GM19240 (cell line): Measurements from ENCODE around the gene QKI.
"Not testable (repeated sequence)": the region's sequence is repeated elsewhere in the genome, so short reads cannot be mapped to it uniquely, and the experiment has no call there.

Experiments
- DNase-seq: peaks from one replicate; pipeline ENCODE4 v3.0.0; 2011; ENCODE audit warnings: low spot score; ENCODE audit not compliant: insufficient read length

Gene QKI

DNA sequence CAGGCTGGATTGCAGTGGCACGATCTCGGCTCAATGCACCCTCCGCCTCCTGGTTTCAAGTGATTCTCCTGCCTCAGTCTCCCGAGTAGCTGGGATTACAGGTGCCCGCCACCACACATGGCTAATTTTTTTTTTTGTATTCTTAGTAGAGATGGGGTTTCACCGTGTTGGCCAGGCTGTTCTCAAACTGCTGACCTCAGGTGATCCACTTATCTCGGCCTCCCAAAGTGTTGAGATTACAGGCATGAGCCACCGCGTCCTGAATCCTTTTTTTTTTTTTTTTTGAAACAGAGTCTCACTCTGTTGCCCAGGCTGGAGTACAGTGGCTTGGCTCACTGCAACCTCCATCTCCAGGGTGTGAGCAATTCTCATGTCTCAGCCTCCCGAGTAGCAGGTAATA lies 24.9 kb downstream of the QKI start:
- DNase-seq: not testable (repeated sequence)

DNA sequence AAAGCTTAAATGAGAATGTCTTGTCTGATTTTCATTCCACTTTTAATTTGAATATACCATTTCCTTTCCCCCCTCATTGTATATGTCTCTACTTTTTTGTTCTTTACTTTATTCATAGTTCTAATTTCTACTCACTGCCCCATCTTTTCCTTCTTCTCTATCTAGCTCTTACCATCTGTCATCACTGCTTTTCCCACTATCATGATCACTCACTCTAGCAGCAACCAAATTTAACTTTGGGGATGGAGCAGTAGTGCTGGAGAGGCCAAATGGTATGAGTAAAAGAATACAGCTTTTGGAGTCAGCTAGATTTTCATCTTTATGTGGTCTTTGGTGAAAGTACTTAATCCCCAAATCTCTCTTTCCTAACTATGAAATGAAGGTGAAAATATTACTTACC lies 25.5 kb downstream of the QKI start:
- DNase-seq: no peak

DNA sequence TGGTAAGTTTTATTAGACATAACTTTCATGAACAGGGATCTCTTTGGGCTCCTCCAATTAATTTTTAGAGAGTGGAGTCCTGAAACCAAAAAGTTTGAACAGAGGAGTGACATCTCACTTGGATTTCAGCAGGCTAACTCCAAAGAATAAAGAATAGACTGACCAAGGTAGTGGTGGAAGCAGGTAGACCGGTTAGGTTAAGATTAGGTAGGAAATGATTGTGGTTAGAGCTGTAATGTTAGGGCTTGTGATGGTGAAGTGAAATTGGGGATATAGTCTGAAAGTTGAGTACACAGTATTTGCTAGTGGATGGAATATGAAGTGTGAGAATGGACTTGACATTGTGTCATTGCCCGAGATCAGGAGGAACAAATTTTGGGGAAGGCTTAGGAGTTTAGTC lies 27.8 kb downstream of the QKI start:
- no peak for DNase-seq

DNA sequence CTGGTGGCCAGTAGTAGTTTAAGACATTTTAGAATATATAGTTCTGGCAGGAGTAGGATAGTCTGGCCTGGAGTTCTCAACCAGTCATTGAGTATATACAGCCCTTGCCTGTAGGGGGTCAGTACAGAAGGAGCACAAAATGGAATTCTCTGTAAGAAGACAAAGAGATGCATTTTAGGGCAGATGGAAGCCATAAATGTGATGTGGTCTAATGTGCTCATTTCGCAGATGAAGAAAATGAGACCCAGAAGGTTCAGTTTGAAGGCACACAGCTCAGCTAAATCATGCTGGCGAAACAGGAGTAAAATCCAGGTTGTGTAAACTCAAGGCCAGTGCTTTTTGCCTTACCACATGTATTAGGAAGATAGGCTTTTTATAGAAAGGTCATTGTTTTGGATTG lies 29.6 kb downstream of the QKI start:
- no peak for DNase-seq

DNA sequence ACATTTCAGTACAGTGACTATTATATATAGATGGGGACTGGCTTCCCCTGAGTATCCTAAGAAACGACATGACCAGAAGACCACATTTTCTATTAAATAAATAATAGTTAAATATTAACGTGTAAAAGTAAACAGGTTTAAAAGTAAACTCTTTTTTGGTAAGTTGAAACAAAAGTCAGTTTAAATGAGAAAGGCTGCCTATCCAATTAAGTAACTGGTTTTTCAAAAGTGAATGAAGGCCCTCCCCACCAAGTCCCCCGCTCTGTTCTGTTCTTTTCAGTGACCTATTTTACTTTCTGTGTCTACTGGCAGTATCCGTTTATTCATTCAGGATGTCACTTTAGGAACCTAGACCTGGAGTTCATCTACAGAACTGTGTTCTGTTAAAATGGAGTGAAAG lies 32.0 kb downstream of the QKI start:
- DNase-seq: no peak

DNA sequence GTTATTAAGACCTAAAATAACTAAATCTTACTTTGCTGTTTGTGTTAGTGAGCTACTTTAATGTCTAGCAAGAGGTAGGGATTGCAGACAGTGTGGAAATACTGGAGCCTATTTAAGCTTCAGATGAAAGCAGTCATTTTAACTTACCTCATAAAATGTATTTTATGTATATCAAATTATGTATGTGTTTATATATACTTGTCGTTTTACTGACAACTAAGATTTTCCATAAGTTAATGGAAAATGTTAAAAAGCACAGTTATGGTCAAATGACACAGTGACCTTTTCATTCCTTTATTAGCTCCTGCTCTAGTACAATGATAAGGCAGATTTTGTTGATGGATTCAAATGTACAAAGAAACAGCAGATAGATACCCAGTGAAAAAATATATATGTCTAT lies 34.6 kb downstream of the QKI start:
- DNase-seq: no peak

DNA sequence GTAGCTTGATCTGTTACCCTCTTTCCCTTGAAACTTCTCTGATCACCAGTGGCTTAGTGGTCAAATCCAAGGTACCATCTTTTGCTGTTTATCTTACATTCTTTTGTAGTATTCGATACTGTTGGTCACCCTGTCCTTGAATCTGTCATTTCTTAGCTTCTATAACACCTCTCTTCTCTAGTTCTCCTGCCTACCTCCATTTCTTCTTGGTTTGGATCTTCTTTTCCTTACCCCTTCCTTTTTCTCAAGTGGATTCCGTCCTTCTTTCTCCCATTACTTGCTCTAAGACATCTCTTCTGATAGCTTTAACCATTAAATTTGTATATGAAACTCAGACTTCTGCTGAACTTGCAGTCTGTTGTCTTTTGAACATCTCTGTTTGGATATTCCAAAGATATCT lies 39.9 kb downstream of the QKI start:
- no peak for DNase-seq

DNA sequence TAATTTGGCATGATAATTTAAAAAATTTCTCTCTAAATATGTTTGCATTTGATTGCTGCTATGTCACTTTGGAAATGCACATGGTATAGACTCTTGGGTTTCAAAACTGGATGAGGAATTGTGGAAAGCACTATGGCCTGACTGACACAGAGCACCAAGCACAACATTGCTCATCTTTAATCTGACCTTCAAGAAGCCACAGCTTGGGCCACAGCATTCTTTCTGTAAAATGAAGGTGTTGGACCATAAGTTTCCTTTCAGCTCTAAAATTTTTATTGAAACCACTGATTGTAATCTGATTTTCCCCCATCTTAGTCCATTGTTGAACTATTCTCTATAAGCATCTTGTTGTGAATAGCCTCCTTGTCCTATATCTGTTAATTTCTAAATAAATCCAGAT lies 41.0 kb downstream of the QKI start:
- DNase-seq: no peak

DNA sequence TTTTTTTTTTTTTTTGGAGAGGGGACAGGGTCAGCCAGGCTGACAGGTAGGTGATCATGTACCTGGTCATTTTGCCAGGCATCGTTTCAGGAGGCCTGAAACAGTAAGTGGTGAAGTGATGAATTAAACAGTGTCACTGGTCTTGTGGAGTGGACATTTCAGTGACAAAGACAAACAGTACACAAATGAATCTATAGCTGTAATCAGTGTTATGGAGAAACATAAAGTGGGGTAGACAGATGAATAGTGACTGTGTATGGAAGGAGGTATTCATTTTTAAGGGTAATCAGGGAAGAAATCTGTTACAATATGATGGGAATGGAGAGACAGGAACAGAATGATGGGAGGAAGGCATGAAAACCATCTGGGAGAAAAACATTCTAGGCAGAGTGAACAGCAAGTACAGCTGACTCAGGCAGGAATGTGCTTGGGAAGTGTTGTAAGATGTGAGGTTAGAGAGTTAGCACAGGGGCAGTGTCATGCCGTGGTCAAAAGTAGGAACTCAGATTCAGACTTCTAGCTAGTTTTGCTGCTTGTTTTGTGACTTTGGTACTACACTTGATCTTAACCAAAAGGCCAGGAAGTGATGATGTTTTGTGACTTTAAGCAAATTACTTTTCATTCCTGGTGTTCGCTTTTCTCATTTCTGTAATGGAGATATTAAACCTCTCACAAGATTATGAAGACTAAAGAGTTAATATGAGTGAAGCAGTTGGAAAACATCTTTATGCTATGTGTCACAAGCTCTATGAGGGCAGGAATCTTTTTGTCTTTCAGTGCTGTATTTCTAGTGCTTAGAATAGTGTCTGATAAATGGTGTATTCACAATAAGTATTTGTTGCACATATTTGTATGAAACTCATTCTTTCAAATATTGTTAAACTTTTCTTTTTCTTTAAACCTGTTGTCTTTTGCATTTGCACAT lies 43.4 kb downstream of the QKI start:
- no peak for DNase-seq

DNA sequence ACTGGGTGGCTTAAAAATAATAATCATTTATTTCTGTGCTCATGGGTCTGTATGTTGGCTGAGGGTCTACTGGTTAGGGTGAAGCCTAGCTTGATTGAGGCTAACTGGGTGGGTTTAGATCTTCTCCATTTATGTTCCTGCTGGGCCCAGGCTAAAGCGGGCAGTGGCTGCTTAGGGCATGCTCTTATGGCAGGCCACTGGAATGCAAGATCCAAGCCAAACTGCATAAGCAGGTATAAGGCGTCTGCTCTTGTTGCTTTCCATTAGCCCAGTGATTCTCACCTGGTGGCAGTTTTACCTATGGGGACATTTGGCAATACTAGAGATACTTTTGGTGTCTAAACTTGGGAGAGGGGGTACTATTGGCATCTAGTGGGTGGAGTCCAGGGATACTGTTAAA lies 44.5 kb downstream of the QKI start:
- no peak for DNase-seq

DNA sequence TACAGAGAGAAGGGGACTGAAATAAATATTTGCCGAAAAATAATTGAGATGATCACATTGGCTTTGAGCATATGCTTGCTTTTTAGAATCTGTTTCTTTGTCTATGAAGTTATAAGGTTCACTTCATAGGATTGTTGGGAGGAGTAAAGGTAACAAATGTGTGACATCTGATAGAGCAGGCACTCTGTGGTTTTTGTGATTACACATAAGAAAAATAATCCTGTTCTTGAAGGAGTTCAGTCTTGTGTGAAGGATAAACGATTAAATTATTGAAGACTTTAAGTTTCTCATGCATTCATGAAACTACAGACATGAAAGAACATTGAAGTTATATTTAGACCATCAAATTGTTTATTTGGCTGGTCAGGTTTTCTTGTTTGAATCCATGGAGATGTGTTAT lies 45.0 kb downstream of the QKI start:
- no peak for DNase-seq

DNA sequence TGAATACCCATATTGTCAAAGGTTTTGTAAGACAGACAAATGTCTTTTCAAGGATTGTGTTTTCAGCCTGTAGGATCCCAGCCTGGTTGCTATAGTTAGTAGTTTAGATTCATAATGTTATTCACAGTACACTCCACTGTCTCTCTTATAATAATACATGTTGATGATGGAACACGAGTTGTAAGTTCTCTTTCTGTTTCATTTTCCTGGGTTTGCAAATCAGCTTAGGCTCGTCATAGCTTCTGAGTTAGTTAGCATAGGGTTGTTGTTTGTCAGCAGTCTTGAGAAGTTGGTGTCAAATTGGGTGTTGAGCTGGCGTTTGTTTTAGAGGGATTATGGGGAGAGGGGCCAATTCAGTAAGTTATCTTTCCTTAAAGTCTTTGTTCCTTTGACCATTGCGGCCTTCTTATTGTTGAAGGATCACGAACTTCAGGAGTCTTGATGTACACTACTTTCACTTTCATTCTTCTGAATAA lies 45.8 kb downstream of the QKI start:
- DNase-seq: peak; percentile 12

DNA sequence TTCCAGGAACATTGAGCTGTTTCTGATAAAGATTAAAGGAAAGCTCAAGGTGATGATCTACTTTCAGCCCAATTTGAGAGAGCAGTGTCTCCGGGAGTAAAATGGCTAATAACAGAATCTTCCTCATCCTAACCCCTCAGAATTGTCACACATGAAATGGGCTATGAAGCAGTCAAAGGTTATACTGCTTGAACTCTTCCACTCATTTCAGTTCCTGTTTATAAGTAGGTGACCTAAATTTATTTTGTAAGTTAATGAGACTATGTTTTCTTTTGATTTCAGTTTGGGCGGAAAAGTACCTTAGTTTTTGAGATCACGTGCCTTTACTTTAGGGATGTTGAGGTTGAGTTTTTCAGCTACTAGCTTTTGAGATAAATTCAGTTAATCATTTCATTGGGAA lies 47.2 kb downstream of the QKI start:
- DNase-seq: no peak

DNA sequence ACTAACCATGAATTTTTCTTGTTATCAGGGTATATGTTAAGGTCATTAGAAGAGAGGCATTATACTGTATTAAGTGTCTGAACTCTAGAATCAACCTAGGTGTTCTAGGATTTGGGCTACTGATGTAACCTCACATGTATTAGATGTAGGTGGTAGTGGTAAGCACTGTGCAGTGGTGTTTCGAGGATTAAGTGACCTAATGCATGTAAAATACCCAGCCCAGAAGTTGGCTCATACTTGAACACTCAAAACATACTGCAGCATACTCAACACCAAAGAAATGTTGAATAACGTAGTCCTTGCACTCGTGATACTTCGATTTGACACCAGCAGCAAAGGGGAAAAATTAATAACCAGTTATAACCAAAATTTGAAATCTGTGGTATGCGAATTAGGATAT lies 48.7 kb downstream of the QKI start:
- no peak for DNase-seq

DNA sequence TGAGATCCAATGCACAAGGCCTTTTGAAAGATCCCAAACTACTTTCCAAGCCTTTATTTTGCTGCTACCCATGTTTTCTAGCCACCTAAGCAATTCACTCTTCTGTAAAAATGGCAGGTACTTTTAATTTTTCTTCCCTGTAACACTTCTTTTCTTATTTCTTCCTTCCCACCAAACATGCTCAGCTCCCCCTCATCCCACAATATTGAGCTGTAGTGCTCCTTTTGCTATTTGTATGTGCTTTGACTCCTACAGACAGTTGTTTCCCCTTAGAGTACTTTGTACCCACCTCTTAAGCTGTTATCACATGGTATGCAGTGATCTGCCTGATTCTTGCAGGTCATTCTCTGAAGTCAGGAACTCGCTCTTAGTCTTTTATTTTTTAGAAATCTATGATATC lies 49.3 kb downstream of the QKI start:
- no peak for DNase-seq

DNA sequence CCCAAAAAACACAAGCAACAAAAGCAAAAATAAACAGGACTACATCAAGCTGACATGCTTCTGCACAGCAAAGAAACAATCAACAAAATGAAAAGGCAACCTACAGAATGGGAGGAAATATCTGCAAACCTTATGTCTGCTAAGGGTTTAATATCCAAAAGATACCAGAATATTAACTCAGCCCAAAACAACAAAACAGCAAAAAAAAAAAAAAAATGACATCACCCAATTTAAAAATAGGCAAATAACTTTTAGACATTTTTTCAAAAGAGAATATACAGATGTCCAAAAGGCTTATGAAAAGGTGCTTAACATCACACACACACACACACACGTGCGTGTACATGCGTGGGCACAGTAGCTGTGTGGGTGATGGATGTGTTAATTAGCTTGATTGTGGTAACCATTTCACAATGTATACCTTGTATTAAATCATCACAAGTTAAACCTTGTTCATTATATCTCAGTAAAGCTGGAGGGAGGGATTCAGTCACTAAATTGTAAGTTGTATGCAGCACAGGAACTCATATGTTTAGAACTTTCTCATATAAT lies 52.4 kb downstream of the QKI start:
- DNase-seq: no peak

DNA sequence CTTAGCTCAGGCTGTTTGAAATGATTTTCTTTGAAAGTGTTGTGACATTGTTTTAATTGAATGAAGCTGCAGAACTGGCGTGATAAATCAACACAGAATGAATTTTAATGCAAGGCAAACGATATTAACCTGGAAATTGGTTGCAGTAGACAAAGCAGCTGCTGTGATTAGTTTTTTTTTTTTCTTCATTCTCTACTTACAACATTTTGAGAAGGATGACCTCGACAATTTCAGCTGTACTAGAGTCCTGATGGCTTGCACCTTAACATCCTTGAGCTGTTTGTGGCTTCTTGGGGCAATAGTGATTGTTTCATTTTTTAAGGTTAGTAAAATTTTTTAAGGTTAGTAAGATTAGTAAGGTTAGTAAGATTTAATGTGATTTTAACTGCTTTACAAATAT lies 54.2 kb downstream of the QKI start:
- DNase-seq: no peak

DNA sequence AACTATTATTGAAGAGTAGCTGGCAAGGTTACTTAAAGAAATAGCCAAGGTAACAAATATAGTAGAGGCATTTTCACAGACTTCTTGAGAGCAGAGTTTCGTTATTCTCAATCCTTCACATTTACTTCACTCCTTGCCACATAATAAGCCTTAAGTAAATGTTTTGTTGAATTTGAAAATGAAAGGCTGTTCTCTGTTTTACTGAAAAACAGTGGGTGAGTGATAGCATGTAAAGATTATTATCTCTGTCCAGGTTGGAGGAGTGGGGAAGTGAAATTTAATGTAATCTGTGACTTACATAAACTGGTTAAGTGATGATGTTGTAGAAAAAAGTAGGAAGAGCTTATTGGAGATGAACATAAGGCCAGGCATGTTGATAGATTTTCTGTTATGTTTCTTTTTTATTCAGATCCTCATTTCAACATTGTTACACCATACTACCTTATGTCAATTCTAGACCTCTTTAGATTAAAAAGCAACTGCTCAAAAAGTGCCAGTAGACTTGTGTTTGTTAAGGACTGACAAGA lies 55.0 kb downstream of the QKI start:
- DNase-seq: no peak

DNA sequence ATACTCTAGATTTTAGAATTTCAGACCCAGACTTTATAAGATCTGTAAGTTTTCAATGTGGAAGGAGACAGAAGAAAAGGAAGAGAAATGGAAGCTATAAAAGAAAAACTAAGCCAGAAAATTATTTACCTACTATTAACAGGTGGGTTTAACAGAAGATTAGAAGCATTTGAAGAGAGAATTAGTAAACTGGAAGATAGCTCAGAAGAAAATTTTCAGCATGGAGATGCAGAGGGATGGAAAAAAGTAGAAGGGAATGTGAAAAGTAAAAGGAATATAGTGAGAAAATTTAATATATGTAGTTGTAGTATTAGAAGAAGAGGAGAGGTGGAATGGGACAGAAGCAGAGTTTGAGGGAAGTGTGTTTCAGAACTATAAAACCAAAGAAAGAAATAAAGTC lies 56.1 kb downstream of the QKI start:
- no peak for DNase-seq

DNA sequence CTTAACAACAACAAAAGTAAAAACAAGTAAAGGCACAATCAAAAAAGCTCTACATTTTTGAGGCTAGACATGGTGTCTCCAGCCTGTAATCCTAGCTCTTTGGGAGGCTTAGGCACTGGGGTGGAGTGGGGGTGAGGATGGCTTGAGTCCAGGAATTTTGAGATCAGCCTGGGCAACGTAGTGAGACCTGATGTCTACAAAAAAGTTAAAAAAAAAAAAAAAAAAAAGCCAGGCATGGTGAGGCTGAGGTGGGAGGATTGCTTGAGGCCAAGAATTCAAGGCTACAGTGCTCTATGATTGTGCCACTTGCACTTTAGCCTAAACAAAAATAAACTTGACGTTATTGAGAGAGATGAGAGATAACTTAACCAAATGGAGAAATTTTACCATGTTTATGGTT lies 60.1 kb downstream of the QKI start:
- DNase-seq: no peak

DNA sequence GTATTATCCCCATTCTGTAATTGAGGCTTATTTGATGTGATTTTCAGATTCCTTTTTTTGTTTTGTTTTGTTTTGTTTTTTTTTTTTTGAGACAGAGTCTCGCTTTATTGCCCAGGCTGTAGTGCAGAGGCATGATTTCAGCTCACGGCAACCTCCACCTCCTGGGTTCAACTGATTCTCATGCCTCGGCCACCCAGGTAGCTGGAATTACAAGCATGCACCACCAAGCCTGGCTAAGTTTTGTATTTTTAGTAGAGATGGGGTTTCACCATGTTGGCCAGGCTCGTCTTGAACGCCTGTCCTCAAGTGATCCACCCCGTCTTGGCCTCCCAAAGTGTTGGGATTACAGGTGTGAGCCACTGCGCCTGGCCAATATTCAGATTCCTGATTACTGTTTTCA lies 62.4 kb downstream of the QKI start:
- DNase-seq: not testable (repeated sequence)

DNA sequence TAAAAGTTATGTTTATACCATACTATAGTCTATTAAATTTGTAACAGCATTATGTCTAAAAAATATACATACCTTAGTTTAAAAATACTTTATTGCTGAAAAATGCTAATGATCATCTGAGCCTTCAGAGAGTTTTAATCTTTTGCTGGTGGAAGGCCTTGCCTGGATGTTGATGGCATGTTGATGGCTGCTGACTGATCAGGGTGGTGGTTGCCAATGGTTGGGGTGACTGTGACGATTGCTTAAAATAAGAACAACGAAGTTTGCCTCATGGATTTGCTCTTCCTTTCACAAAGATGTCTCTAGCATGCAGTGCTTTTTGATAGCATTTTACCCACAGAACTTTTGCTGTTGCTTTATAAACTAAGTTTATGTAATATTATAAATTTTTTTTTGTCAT lies 68.6 kb downstream of the QKI start:
- DNase-seq: no peak

DNA sequence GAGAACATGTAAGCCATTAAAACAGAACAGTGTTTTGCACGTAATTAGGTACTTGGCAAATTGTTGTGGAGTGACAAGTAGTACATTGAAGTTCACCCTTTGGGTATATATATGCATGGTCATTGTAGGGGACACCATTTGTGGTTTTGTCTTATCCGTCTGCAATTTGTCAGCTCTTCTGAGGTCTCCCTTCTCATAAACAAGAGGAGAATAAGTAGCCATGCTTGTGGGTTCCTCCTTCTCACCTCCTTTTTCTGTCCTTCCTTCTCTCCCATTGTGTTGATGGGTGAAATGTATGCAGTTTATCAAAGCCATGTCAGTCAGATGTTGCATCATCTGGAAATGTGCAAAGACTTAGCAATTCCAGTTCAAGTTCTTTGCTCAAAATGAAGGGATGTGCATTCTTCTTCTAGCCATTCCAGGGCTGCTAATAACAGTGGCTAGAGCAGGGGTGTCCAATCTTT lies 70.9 kb downstream of the QKI start:
- no peak for DNase-seq
